Heart left ventricle (tissue), 16 donors: ENCODE data around the gene LASP1. TPM values are rescaled to one million over a fixed set of nuclear protein-coding genes. Genes with fewer than 3 reads are reported as not detected.

Experiments
- ATAC-seq, 4 donors: fragments of 200-7000 bp; cut with Tn5 transposase; one replicate each; pipeline ENCODE4 v1.9.1; 2020 to 2022; ENCODE audit warnings: moderate library complexity in 4 of 4, mild to moderate bottlenecking in 3 of 4, moderate number of reproducible peaks in 1 of 4
- DNase-seq, 5 donors: peaks; one replicate each; pipeline ENCODE4 v3.0.0-alpha.2; 2020
- H3K27ac ChIP-seq, 12 donors: fragments of 200-600 bp; sonication (generic) in 4 of 12; one replicate each; pipeline versions ENCODE4 v1.5.0 to v1.8.0; 2016 to 2022; ENCODE audit warnings: mild to moderate bottlenecking in 2 of 12
- H3K27me3 ChIP-seq, 9 donors: fragments of 200-600 bp; sonication (generic) in 2 of 9; one replicate each; pipeline versions ENCODE4 v1.5.1 to v1.8.0; 2016 to 2022; ENCODE audit warnings: mild to moderate bottlenecking in 3 of 9
- H3K36me3 ChIP-seq, 9 donors: fragments of 200-600 bp; sonication (generic) in 2 of 9; one replicate each; pipeline versions ENCODE4 v1.5.0 to v1.8.0; 2018 to 2022; ENCODE audit warnings: mild to moderate bottlenecking in 2 of 9
- H3K4me1 ChIP-seq, 12 donors: fragments of 200-600 bp; sonication (generic) in 4 of 12; one replicate each; pipeline versions ENCODE4 v1.5.0 to v1.8.0; 2016 to 2022; ENCODE audit warnings: mild to moderate bottlenecking in 3 of 12
- H3K4me3 ChIP-seq, 12 donors: fragments of 200-600 bp; sonication (generic) in 4 of 12; one replicate each; pipeline versions ENCODE4 v1.5.0 to v1.8.0; 2017 to 2022; ENCODE audit warnings: mild to moderate bottlenecking in 9 of 12, moderate library complexity in 4 of 12
- H3K9me3 ChIP-seq, 12 donors: fragments of 200-600 bp; sonication (generic) in 4 of 12; one replicate each; pipeline versions ENCODE4 v1.5.0 to v1.8.0; 2016 to 2022; ENCODE audit warnings: mild to moderate bottlenecking in 1 of 12
- CTCF ChIP-seq, 12 donors: fragments of 200-600 bp; sonication (generic) in 4 of 12; IDR thresholded peaks; one replicate each; pipeline versions ENCODE4 v1.5.0 to v1.8.0; 2018 to 2022; ENCODE audit warnings: antibody characterized with exemption in 12 of 12, mild to moderate bottlenecking in 5 of 12
- POLR2A ChIP-seq, 2 donors: fragments of 450-650 bp; IDR thresholded peaks; one replicate each; pipeline ENCODE4 v1.6.1; 2017; ENCODE audit warnings: antibody characterized with exemption in 2 of 2, mild to moderate bottlenecking in 2 of 2, moderate library complexity in 2 of 2
- WGBS, 4 donors: extraction: QIAGEN DNeasy Blood & Tissue Kit in 2 of 4; methylation state at CpG; one replicate each; pipeline versions ENCODE4 v1.1.5 to v1.1.7; 2013 to 2018; 5-methylcytosine and 5-hydroxymethylcytosine counted together
- intact Hi-C, 10 donors: fragments of 100-400 bp; cut with DNase I; formaldehyde crosslinking; loops; one replicate each; pipeline versions ENCODE4 v1.11.1 to v1.14.2; 2022
- polyA plus RNA-seq, 2 donors: library from polyadenylated mRNA; stranded (reverse); fragments of 200-250 nt; gene quantifications; one replicate each; pipeline ENCODE4 v1.2.3, GENCODE V29; 2013
- total RNA-seq, 9 donors: library from RNA; depleted of rRNA in 2 of 9; stranded (reverse); fragments of >200 nt in 2 of 9; fragmentation: NEBNext Ultra II Directional in 3 of 9; extraction: Animal tissue kit (Norgen Biotek cat#: 25700) in 3 of 9; gene quantifications; one replicate each; pipeline versions ENCODE4 v1.1.0 to v1.2.4, GENCODE V29; 2016 to 2023
- donor health status: ischemic (EF 13 %, LVEDD 7.1; RV severe dilation, severe dysfunction).
- donor health status: healthy with polysubstance abuse.
- donor health status: DM: no; HTN: yes; CAD: no.
- donor health status: DM: no; HTN: no; CAD: no.
- donor health status: ischemic (EF 25% LVEDD 6.9; RV normal size, moderate dysfunction).
- donor health status: ischemic (EF 25% LVEDD 5.7; RV mildly dilated, moderate dysfunction).
- donor health status: healthy.
- donor health status: DM: yes; HTN: yes; CAD: no.
- donor health status: ischemic (EF 35%, LVEDD 5.7; RV mildly dilated, moderate dysfunction).
- donor health status: nonischemic (EF 11% LVEDD 7.7; RV severe dilation, severe dysfunction).
- donor health status: DM: yes; HTN: yes; CAD: no.
- donor health status: PGD.
- donor health status: ischemic (EF 29% LVEDD 5.4; RV normal size, mild dysfunction).
- donor health status: nonischemic (EF 23%, LVEDD 6.1; RV moderate dilation, normal function).

LASP1 gene
- total and polyA plus RNA-seq, 11 donors: 18.2 to 88.2 (median 26.7) TPM

GRCh38 chr17:38881600-38882191 lies 11.8 kb downstream of the LASP1 start:
- 23 to 37% (median 31%) methylated on average over 8 of the region's 8 CpGs for WGBS, 4 donors
- DNase-seq (peak; percentile 69 to 83 (median 79)), ATAC-seq (peak in 3 of 4 donors; percentile 46 to 58 (median 49))
- Histone ChIP-seq H3K4me3 (peak overlapping the region in 1 of 12 donors; percentile 23), H3K4me1 (peaks cover 15 to 99% (median 85%) of the 10 kb centered on the region in 12 donors), H3K36me3 (peaks cover 0 to 78% (median 28%) of the 10 kb centered on the region in 9 donors), H3K27me3 (no peaks in the 10 kb centered on the region), H3K27ac (peak overlapping the region; percentile 15 to 87 (median 63)), H3K9me3 (no peaks in the 10 kb centered on the region)
- intact Hi-C loops: loop anchor here in 2 of 10 donors (2.0 to 5.0 kb wide), 2 partner anchors 13 to 41 kb away; no protein-coding TSS in a partner anchor
- TF ChIP-seq CTCF (IDR thresholded peaks at IDR 0.05): no peak
- TF ChIP-seq POLR2A (IDR thresholded peaks at IDR 0.05): no peak

- H3K9me3 ChIP-seq: no peaks in the 10 kb centered on the region
- no peak overlapping the region for H3K4me3 ChIP-seq
- TF ChIP-seq CTCF (IDR thresholded peaks at IDR 0.05): no peak
- TF ChIP-seq POLR2A (IDR thresholded peaks at IDR 0.05): no peak
- DNase-seq: no peak
- intact Hi-C loops: loop anchor here in 1 of 10 donors (5.0 kb wide), 1 partner anchor 39 kb away; no protein-coding TSS in a partner anchor
- 83 to 98% (median 90%) methylated on average over 2 of the region's 2 CpGs for WGBS, 4 donors
- H3K4me1 ChIP-seq: peaks cover 15 to 93% (median 86%) of the 10 kb centered on the region in 12 donors
- H3K36me3 ChIP-seq: peaks cover 0 to 79% (median 37%) of the 10 kb centered on the region in 9 donors
- H3K27ac ChIP-seq: peak overlapping the region; percentile 21 to 87 (median 68)
- ATAC-seq: no peak
- H3K27me3 ChIP-seq: no peaks in the 10 kb centered on the region
Measured at GRCh38 chr17:38882870-38883269, 13.0 kb downstream of the LASP1 start.

- Histone ChIP-seq H3K9me3 (no peaks in the 10 kb centered on the region), H3K27me3 (no peaks in the 10 kb centered on the region), H3K4me3 (peak overlapping the region in 6 of 12 donors; percentile 7 to 27 (median 15)), H3K4me1 (peaks cover 15 to 90% (median 83%) of the 10 kb centered on the region in 12 donors), H3K36me3 (peaks cover 0 to 79% (median 33%) of the 10 kb centered on the region in 9 donors), H3K27ac (peak overlapping the region; percentile 21 to 87 (median 68))
- peak in 1 of 5 donors; percentile 69 for DNase-seq
- TF ChIP-seq POLR2A (IDR thresholded peaks at IDR 0.05): no peak
- TF ChIP-seq CTCF (IDR thresholded peaks at IDR 0.05): no peak
- WGBS, 4 donors: 32 to 54% (median 48%) methylated on average over 19 of the region's 19 CpGs
- ATAC-seq: peak in 1 of 4 donors; percentile 38
- intact Hi-C loops: loop anchor here in 1 of 10 donors (5.0 kb wide), 1 partner anchor 38 kb away; no protein-coding TSS in a partner anchor
Measured at GRCh38 chr17:38883592-38884526, 14.0 kb downstream of the LASP1 start.
